Trophoblast cell (in vitro differentiated cells and primary cell): ENCODE data around the gene MRGPRF.

ENCODE experiments used
- DNase-seq, 2 donors: peaks; one replicate each; pipeline ENCODE4 v3.0.0-alpha.2; 2016
- H2AFZ ChIP-seq: 2 replicates; pipeline ENCODE4 v1.6.1; 2013; ENCODE audit warnings: low read length, moderate library complexity, mild to moderate bottlenecking; ENCODE audit not compliant: insufficient read depth, poor library complexity
- H2AK5ac ChIP-seq: 2 replicates; pipeline ENCODE4 v1.6.1; 2013; ENCODE audit warnings: mild to moderate bottlenecking, low read length
- H2BK120ac ChIP-seq: 2 replicates; pipeline ENCODE4 v1.6.1; 2013; ENCODE audit warnings: low read length, mild to moderate bottlenecking, moderate library complexity; ENCODE audit not compliant: insufficient read depth, poor library complexity
- H2BK12ac ChIP-seq: 2 replicates; pipeline ENCODE4 v1.6.1; 2013; ENCODE audit warnings: mild to moderate bottlenecking, low read length, moderate library complexity
- H2BK5ac ChIP-seq: 2 replicates; pipeline ENCODE4 v1.6.1; 2013; ENCODE audit warnings: low read length, low read depth, moderate library complexity, mild to moderate bottlenecking; ENCODE audit not compliant: poor library complexity
- H3K14ac ChIP-seq: 2 replicates; pipeline ENCODE4 v1.6.1; 2013; ENCODE audit warnings: mild to moderate bottlenecking, low read length
- H3K18ac ChIP-seq: 2 replicates; pipeline ENCODE4 v1.6.1; 2013; ENCODE audit warnings: mild to moderate bottlenecking, low read length
- H3K23ac ChIP-seq: 2 replicates; pipeline ENCODE4 v1.6.1; 2013; ENCODE audit warnings: low read length
- H3K27ac ChIP-seq: 2 replicates; pipeline ENCODE4 v1.5.1; 2013; ENCODE audit warnings: low read depth, mild to moderate bottlenecking, inconsistent platforms, low read length, moderate library complexity
- H3K27me3 ChIP-seq: 2 replicates; pipeline ENCODE4 v1.6.1; 2013; ENCODE audit warnings: inconsistent platforms, mild to moderate bottlenecking, low read length, moderate library complexity; ENCODE audit not compliant: insufficient read depth
- H3K36me3 ChIP-seq, 2 experiments: 1 replicate in 1 of 2; 2 replicates in 1 of 2; pipeline ENCODE4 v1.6.1; 2013; ENCODE audit warnings: low read length in 2 of 2, mild to moderate bottlenecking in 2 of 2, moderate library complexity in 1 of 2; ENCODE audit not compliant: insufficient read depth in 2 of 2, control insufficient read depth in 1 of 2
- H3K4ac ChIP-seq: 2 replicates; pipeline ENCODE4 v1.6.1; 2013; ENCODE audit warnings: low read depth, mild to moderate bottlenecking, low read length, moderate library complexity
- H3K4me1 ChIP-seq, 2 experiments: 1 replicate in 1 of 2; 2 replicates in 1 of 2; pipeline ENCODE4 v1.6.1; 2013; ENCODE audit warnings: low read length in 2 of 2, mild to moderate bottlenecking in 2 of 2, moderate library complexity in 1 of 2; ENCODE audit not compliant: insufficient read depth in 2 of 2, control insufficient read depth in 1 of 2
- H3K4me2 ChIP-seq: 2 replicates; pipeline ENCODE4 v1.6.1; 2013; ENCODE audit warnings: inconsistent platforms, mild to moderate bottlenecking, low read length, moderate library complexity
- H3K4me3 ChIP-seq: 2 replicates; pipeline ENCODE4 v1.5.1; 2013; ENCODE audit warnings: mild to moderate bottlenecking, low read depth, low read length, inconsistent platforms
- H3K79me1 ChIP-seq: one replicate; pipeline ENCODE4 v1.6.1; 2013; ENCODE audit warnings: low read length
- H3K79me2 ChIP-seq: 2 replicates; pipeline ENCODE4 v1.6.1; 2013; ENCODE audit warnings: low read length, mild to moderate bottlenecking; ENCODE audit not compliant: control insufficient read depth, insufficient read depth, poor library complexity
- H3K9ac ChIP-seq: 2 replicates; pipeline ENCODE4 v1.6.1; 2013; ENCODE audit warnings: mild to moderate bottlenecking, low read length
- H3K9me3 ChIP-seq: 2 replicates; pipeline ENCODE4 v1.6.1; 2013; ENCODE audit warnings: low read depth, mild to moderate bottlenecking, control low read depth, inconsistent platforms, low read length; ENCODE audit not compliant: insufficient read depth
- H4K12ac ChIP-seq: 2 replicates; pipeline ENCODE4 v1.6.1; 2013; ENCODE audit warnings: low read depth, mild to moderate bottlenecking, low read length, moderate library complexity
- H4K8ac ChIP-seq: 2 replicates; pipeline ENCODE4 v1.6.1; 2013; ENCODE audit warnings: low read depth, mild to moderate bottlenecking, low read length, moderate library complexity
- H4K91ac ChIP-seq: one replicate; pipeline ENCODE4 v1.6.1; 2013; ENCODE audit warnings: low read depth, mild to moderate bottlenecking, low read length, moderate library complexity
- WGBS: extraction: QIAGEN DNeasy Blood & Tissue Kit; methylation state at CpG from one replicate; pipeline ENCODE4 v1.1.7; 2013; ENCODE audit warnings: missing lambda C conversion rate; ENCODE audit not compliant: insufficient read length, insufficient coverage; ENCODE audit errors: extremely low coverage; 5-methylcytosine and 5-hydroxymethylcytosine counted together

The MRGPRF gene

DNA sequence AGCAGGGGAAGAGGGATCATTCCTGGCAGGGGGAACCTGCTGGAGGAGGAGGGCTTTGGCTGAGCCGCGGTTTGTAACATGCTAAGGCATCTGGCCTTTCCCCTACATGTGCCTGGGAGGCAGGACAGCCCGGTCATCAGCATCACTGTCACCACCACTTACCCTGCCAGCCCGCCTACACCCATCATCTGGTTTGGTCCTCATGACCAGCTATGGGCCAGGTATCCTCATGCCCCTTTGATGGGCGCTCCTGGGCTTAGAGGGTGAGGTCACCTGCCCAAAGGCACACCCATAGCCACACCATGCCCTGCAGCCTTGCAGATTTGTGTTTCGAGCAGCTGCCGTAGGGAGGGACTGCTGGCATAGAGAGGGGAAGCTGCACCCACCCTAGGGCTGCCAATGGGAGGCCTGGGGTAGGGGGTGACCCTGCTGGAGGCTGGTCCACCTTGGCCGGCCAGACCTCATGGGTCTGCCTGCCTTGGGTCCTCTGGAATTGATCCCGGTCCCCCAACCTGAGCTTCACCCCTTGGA, 2.6 kb downstream of the MRGPRF start:
- Histone ChIP-seq H3K27ac (no peak overlapping the region), H2AK5ac (peak overlapping the region; percentile 37), H3K27me3 (no peaks in the 10 kb centered on the region), H3K4me3 (peak overlapping the region; percentile 14), H3K79me2 (no peaks in the 10 kb centered on the region), H4K91ac (no peak overlapping the region), H3K4me1 (peaks cover 32 to 38% of the 10 kb centered on the region in 2 experiments), H2BK12ac (peak overlapping the region; percentile 42), H3K79me1 (peaks cover 2% of the 10 kb centered on the region), H3K23ac (no peak overlapping the region), H3K18ac (no peak overlapping the region), H3K9me3 (no peaks in the 10 kb centered on the region), H3K9ac (no peak overlapping the region), H3K4me2 (peak overlapping the region; percentile 52), H3K4ac (no peak overlapping the region), H2BK120ac (no peak overlapping the region), H2AFZ (no peak overlapping the region), H4K12ac (no peak overlapping the region), H2BK5ac (no peak overlapping the region), H4K8ac (peak overlapping the region; percentile 1), H3K14ac (no peak overlapping the region), H3K36me3 (no peaks in the 10 kb centered on the region)
- DNase-seq = peak; percentile 11 to 31
- no CpG with 5 or more reads among the region's 9 CpGs for WGBS

DNA sequence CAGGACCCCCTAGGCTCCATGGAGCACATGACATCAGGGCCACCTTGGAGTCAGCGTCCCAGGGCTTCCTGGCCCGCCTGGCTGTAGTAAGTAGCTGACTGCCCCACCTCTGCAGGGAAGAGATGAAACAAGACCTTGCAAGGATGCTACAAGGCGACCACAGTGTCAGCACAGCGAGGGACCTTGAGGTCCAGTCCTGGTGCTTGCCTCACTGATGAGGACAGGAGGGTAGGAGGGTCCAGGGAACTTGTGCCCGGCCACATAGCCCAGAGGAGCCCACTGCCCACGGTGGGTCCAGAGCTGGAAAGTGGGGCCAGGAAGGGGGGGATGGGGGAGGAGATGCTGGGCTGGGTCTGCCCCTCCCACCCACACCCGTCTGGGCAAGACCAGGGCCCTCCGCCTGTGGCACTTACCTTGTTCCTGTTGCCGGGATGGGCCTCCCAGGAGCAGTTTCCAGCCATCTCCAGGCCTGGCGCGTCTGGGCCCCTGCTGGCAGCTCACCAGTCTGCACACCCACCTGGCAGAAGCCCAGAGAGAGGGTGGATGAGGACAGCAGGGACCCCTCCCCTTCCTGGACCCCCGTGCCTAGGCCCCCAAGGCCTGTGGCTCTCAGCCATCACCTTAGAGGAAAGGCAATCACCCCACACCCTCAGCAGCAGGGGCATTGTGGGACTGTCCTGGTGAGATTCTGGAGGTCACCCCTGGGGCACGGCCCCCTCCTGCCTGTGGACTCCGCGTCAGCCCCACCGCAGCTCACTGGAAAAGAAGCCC, 3.4 kb downstream of the MRGPRF start:
- H2AFZ ChIP-seq = no peak overlapping the region
- no peak overlapping the region for H3K14ac ChIP-seq
- no peak overlapping the region for H3K4me2 ChIP-seq
- no peak overlapping the region for H4K12ac ChIP-seq
- peaks cover 32 to 38% of the 10 kb centered on the region in 2 experiments for H3K4me1 ChIP-seq
- H4K91ac ChIP-seq = peak overlapping the region; percentile 13
- no peak overlapping the region for H3K27ac ChIP-seq
- no peak overlapping the region for H3K4me3 ChIP-seq
- H2BK5ac ChIP-seq = no peak overlapping the region
- H3K23ac ChIP-seq = no peak overlapping the region
- H3K36me3 ChIP-seq = no peaks in the 10 kb centered on the region
- no peak overlapping the region for H3K4ac ChIP-seq
- no peaks in the 10 kb centered on the region for H3K9me3 ChIP-seq
- no peaks in the 10 kb centered on the region for H3K79me2 ChIP-seq
- no peak overlapping the region for H2BK12ac ChIP-seq
- H3K18ac ChIP-seq = no peak overlapping the region
- no peak overlapping the region for H3K9ac ChIP-seq
- no peak overlapping the region for H4K8ac ChIP-seq
- peaks cover 2% of the 10 kb centered on the region for H3K79me1 ChIP-seq
- H2BK120ac ChIP-seq = no peak overlapping the region
- no peak for DNase-seq
- no peaks in the 10 kb centered on the region for H3K27me3 ChIP-seq
- H2AK5ac ChIP-seq = peak overlapping the region; percentile 23
- no CpG with 5 or more reads among the region's 16 CpGs for WGBS

DNA sequence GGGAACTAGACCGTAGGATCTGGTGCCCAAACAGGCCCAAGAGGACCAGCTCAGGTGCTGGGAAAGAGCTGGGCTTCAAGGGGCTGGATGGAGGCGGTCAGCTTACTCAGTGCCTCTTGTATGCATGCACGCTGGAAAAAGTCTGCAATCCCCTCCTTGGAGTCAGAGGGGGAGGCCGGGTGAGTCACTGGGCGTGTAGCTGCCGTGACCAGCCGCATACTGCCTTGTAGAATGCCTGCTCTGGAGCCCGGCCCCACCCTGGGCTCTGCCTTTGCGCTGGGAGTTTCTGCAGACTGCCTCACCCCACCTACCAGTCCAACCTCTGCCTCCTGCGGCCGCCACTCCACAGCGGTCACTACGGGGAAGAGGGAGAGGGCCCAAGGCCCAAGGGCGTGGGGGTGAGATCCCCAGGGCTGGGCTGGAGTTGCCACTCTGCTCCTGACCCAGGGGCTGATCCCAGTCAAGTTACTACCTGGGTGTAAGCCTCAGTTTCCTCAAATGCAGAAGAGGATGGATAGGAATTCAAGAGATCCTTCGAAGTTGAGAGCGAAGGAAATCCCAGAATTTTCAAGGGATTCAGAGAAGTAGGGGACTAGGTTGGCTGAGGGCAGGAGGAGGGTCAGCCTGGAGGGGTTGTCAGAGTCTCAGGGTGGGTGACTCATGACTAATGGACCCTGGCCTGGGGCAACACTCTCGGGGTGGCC, 4.2 kb downstream of the MRGPRF start:
- Histone ChIP-seq H2AFZ (no peak overlapping the region), H3K9ac (no peak overlapping the region), H4K8ac (no peak overlapping the region), H2BK120ac (no peak overlapping the region), H2BK5ac (no peak overlapping the region), H3K14ac (peak overlapping the region; percentile 22), H3K23ac (no peak overlapping the region), H3K36me3 (no peaks in the 10 kb centered on the region), H2AK5ac (no peak overlapping the region), H3K4me2 (no peak overlapping the region), H4K12ac (no peak overlapping the region), H3K27me3 (no peaks in the 10 kb centered on the region), H3K4me3 (no peak overlapping the region), H4K91ac (no peak overlapping the region), H3K79me1 (peaks cover 2% of the 10 kb centered on the region), H3K4me1 (peaks cover 31 to 35% of the 10 kb centered on the region in 2 experiments), H3K79me2 (no peaks in the 10 kb centered on the region), H3K4ac (no peak overlapping the region), H3K9me3 (no peaks in the 10 kb centered on the region), H2BK12ac (no peak overlapping the region), H3K27ac (no peak overlapping the region), H3K18ac (no peak overlapping the region)
- DNase-seq = peak; percentile 82 to 83
- WGBS = no CpG with 5 or more reads among the region's 17 CpGs

DNA sequence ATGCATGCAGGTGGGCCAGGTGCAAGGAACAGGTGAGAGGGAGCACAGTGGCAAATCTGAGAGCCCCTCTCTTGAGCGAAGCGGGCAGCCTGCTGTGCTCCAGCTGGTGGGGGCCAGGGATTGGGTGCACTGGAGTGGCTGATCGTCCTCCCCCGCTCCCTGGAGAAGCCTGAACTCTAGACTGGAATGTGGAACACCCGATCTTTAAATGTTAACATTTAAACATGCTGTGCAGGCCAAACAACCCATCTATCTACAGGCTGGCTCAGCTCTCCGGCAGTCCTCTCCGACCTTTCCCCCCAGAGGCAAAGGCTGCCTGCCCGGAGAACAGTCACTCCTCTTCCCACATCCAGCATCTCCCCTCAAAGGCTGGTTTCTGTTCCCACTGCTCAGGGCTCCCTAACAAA, 5.1 kb downstream of the MRGPRF start:
- Histone ChIP-seq H3K9ac (no peak overlapping the region), H3K18ac (no peak overlapping the region), H3K27me3 (no peaks in the 10 kb centered on the region), H2BK120ac (no peak overlapping the region), H3K4me1 (peaks cover 25 to 28% of the 10 kb centered on the region in 2 experiments), H3K23ac (no peak overlapping the region), H3K14ac (no peak overlapping the region), H3K79me2 (no peaks in the 10 kb centered on the region), H3K36me3 (no peaks in the 10 kb centered on the region), H2AFZ (no peak overlapping the region), H3K4me3 (no peak overlapping the region), H3K4me2 (no peak overlapping the region), H3K9me3 (no peaks in the 10 kb centered on the region), H4K8ac (no peak overlapping the region), H3K79me1 (peaks cover 2% of the 10 kb centered on the region), H2BK5ac (no peak overlapping the region), H4K91ac (no peak overlapping the region), H2AK5ac (no peak overlapping the region), H2BK12ac (no peak overlapping the region), H3K4ac (no peak overlapping the region), H4K12ac (no peak overlapping the region), H3K27ac (no peak overlapping the region)
- WGBS = no CpG with 5 or more reads among the region's 8 CpGs
- no peak for DNase-seq
